Raji (cell line): ENCODE measurements around the gene ENO3.

Experiments
- POLR2A ChIP-seq: IDR thresholded peaks from 2 replicates; pipeline ENCODE4 v1.6.1; 2011; ENCODE audit warnings: low read depth, low read length, control low read depth; ENCODE audit not compliant: insufficient read depth

The ENO3 gene

DNA sequence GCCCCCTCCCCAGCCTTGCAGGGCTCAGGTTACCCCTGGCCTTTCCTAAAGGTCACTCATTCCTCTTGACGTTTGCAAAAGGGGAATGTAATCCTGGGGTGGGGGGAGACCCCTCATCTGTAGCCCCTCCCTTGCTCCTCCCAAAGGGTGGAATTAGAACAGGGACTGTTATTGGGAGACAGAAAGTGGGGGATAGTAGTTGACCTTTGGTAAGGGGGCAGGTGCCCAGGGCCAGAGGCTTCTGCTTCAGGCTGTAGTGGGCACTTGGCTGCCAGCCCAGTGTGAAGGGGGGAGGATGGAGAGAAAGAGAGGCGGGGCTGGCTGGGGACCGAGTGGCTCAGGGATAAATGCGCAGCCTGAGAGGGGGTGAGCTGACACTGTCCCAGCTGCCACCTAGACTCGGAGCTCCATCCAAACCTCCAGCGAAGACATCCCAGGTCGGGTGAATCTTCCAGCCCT, at the start of gene ENO3:
TSS of gene ENO3 (plus strand) at position 374 of the 459 bp plus-strand sequence. CDS start 711 bp downstream, outside the sequence.
- TF ChIP-seq POLR2A: no peak

DNA sequence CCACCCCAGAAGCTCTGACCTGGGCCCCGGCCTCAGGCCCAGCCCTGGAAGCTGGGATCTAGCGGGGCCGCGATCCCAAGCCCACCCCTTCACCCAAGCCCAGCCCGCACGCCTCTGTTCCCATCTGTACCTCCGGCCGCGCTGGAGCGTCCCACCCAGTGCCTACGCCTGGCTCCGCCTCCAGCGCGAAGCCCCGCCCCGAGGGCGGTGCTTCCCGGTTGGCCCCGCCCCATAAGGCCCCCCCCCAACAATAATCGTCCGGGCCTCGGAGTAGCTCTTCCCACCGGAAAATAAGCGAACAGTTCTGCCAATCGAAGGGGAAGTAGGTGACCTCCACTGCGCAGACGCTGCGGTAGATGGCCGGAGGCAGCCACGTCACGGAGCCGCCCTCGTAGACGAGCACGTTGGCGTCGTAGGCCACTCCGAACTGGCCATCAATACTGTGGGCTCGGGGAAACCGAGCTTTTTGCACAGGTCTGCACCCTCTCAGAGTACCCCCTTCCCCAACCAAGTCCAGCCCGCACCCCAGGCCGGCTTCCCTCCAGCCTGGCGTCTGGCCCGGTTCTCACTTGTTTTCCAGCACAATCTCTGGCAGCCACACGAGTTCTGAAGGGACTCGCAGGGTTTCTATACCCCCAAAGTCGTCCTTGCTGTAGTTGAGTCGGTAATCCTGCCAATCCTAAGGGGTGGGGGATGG, 49.1 kb upstream of the ENO3 start:
- no peak for TF ChIP-seq POLR2A

DNA sequence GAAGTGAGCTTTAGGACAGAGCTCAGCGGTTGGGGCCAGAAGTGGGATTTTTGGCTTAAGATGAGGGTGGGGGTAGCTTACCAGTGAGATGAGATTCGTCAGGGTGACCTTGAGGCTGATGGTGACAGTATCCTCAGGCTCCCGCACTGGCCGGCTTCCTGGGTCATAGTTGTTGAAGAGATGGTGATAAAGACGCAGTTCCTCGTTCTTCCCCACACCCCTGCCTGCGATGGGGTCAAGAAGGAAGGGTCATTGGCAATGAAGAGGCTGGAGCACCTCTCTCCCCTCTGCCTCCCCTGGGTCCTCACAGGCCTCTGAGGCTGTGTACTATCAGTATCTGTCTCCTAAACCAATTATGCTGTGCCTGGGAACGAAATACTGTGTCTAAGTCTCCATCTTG, 48.4 kb upstream of the ENO3 start:
- no peak for TF ChIP-seq POLR2A

DNA sequence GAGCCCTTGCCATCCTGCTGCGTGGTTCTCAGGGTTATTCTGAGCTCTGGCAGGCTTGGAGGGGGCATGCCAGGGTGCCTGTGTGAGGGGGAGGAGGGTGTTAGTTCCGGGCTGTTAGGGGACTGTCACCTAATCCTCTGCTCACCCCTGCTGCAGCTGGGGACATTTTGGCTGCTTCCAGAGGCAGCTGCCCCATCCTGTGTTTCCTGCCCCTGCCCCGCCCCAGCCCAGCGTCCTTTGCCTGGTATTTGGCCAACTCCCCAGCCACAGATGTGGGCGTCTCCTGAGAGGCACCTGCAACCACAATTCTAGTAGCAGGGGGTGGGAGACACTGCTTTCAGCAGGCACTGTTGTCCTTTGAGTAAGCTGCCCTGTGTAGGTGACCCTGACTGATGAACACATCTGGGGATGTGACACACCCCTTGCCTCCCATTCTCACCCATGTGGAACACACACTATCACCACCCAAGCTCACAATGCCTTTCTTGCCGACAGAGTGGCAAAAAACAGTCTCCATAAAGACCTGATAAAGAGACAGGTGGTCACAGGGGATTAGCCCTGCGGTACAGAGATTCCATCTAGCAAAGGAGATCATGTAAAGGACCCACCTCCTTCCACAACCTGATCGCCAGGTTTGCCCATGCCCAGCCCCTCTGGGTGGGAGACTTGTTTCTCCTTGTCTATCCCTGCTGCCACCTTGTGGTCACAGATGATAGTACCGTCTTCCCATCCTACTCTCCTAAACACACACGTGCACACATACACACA, 47.7 kb upstream of the ENO3 start, which contains the start of gene CHRNE:
TSS of gene CHRNE (minus strand) at position 48 of the 768 bp plus-strand sequence. CDS start at position 13, 35 bp downstream.
- TF ChIP-seq POLR2A: no peak

DNA sequence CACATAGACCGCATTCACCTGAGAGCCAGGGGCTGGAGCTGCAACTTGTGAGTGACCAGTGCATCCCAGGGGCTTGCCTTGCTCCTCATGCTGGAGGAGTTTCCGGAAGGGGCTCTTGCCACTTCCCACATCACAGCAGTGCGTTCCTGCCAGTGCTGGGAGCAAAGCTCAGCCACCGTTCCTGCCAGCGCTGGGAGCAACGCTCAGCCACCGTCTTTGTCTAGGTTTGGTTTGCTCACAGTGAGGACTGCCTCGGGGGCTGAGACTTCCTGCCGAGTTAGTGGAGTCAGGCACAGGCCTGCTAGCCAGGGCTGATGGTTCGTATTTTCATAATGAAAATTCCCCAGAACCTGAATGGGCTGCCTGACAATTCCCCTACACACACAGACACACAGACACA, 42.6 kb upstream of the ENO3 start:
- no peak for TF ChIP-seq POLR2A

DNA sequence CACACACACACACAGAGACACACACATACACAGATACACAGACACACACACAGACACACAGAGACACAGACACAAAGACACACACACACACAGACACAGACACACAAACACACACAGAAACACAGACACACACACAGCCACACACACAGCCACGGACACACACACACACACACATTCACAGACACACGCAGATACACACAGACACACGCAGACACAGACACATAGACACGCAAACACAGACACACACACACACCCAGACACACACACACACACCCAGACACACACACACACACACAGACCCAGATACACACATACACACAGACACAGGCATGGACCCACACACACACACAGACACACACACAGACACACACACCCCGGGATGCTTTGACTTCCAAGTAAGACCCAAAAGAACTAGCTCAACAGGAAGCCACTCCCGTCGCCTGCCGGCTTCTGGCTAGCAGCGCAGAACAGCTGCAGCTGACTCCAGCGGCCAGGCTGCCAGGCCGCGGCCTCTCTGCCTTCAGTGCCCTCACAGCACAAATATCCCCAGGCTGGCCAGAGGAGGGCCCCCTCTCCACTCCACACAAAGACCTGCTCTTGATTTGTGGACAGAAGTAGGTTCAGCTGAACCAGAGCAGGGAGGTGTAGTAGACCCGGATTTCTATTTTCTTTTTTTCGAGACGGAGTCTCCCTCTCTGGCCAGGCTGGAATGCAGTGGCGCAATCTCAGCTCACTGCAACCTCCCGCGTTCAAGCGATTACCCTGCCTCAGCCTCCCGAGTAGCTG, 42.0 kb upstream of the ENO3 start:
- no peak for TF ChIP-seq POLR2A

DNA sequence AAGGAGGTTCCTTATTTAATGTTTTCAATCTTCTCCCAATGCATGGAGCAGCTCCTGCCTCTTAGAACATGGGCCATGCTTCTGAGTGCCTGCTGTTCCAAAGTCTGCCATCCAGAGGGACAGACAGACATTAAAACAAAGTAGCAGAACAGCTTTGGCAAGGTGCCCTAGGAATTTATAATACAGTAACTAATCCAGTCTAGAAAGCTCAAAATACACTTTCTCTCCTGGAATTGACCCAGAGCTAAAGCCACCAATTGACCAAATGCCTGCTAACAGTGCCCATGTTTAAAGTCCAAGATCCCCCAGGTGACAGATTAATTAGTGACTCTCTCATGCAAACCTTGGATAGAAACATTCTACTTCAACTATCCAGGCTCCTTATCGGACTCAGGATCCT, 36.9 kb upstream of the ENO3 start:
- TF ChIP-seq POLR2A: no peak

DNA sequence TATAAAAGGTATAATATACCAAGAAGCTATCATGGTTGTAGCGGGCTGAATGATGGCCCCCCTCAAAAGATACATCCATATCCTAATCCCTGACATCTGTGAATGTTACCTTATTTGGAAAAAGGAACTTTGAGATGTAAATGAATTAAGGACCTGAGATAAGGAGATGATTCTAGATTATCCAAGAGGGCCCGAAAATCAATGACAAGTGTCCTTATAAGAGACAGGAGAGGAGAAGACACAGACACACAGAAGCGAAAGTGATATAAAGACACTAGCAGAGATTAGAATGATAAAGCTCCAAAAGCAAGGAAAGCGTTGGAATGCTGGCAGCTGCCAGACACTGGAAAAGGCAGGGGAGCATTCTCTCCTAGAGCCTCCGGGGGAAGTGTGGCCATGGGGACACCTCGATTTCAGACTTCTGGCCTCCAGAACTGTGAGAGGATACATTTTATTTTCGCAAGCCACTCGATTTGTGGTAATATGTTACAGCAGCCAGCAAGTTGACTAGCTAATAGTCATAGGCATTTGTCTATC, 31.3 kb upstream of the ENO3 start:
- no peak for TF ChIP-seq POLR2A

DNA sequence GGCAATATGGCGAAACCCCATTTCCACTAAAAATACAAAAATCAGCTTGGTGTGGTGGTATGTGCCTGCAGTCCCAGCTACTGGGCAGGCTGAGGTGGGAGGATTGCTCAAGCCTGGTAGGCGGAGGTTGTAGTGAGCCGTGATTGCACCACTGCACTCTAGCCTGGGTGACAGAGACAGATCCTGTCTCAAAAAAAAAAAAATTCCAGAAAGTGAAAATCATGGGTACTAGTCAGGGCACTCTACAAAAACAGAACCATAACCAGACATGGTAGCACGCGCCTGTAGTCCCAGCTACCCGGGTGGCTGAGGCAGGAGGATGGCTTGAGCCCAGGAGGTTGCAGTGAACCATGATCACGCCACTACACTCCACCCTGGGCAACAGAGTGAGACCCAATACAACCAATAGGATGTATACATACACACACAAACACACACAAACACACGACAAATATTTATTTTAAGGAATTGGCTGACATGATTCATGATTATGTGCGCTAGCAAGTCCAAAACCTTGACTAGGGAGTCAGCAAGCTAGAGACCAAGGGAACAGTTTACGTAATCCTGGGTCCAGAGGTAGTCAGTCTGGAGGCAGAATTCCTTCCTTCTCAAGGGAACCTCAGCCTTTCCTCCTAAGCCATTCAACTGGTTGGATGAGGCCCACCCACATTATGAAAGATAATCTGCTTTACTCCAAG, 30.4 kb upstream of the ENO3 start:
- TF ChIP-seq POLR2A: no peak

DNA sequence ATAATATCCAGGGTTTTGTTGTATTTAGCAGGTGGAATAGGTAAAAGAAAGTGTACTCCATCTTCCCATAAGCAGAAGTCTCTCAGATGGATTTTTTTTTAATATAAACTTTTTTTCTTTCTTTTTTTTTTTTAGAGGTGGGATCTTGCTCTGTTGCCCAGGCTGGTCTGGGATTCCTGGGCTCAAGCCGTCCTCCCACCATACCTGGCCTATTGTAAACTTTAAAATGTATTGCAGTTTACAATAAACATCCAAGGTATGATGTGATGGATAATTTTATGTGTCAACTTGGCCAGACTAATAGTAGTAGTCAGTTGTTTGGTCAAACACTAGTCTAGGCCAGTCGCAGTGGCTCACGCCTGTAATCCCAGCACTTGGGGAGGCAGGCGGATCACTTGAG, 29.6 kb upstream of the ENO3 start:
- no peak for TF ChIP-seq POLR2A

DNA sequence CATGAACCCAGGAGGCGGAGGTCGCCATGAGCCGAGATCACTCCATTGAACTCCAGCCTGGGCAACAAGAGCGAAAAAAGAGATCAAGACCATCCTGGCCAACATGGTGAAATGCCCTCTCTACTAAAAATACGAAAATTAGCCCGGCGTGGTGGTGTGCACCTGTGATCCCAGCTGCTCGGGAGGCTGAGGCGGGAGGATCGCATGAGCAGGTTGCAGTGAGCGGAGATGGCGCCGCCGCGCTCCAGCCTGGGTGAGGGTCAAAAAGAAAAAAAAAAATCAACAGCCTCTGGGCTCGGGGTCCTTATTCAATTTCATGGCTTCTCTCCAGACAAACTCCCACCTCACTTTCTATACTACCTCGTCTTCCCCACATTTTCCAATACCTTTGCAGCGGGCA, 22.0 kb upstream of the ENO3 start:
- TF ChIP-seq POLR2A: no peak

DNA sequence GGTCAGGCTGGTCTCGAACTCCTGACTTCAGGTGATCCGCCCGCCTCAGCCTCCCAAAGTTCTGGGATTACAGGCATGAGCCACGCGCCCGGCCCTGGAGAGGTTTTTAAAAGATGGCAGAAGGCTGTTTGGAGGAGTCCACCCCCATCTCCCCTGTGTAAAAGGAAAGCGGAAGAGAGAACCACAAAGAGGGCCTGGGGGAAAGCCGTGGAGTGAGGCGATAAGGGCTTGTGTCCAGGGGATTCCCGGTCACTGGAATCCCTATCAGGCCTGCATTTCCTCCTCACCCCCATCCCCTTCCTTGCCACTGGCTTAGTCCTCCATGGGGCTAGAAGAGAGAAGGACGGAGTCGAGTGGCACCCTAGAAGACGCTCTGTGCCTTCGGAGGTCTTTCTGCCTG, 19.0 kb upstream of the ENO3 start, which contains the start of gene GP1BA:
TSS of gene GP1BA (plus strand) at position 315 of the 400 bp plus-strand sequence. CDS start 328 bp downstream, outside the sequence.
- no peak for TF ChIP-seq POLR2A

DNA sequence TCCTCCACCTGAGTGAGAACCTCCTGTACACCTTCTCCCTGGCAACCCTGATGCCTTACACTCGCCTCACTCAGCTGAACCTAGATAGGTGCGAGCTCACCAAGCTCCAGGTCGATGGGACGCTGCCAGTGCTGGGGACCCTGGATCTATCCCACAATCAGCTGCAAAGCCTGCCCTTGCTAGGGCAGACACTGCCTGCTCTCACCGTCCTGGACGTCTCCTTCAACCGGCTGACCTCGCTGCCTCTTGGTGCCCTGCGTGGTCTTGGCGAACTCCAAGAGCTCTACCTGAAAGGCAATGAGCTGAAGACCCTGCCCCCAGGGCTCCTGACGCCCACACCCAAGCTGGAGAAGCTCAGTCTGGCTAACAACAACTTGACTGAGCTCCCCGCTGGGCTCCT, 18.2 kb upstream of the ENO3 start:
- TF ChIP-seq POLR2A: no peak

DNA sequence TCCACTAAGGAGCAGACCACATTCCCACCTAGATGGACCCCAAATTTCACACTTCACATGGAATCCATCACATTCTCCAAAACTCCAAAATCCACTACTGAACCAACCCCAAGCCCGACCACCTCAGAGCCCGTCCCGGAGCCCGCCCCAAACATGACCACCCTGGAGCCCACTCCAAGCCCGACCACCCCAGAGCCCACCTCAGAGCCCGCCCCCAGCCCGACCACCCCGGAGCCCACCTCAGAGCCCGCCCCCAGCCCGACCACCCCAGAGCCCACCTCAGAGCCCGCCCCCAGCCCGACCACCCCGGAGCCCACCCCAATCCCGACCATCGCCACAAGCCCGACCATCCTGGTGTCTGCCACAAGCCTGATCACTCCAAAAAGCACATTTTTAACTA, 17.3 kb upstream of the ENO3 start:
- TF ChIP-seq POLR2A: no peak
